ENCODE results near the gene PRADC1.
"Not testable (repeated sequence)": the region's sequence is repeated elsewhere in the genome, so short reads cannot be mapped to it uniquely, and the experiment has no call there.

Gene PRADC1

DNA sequence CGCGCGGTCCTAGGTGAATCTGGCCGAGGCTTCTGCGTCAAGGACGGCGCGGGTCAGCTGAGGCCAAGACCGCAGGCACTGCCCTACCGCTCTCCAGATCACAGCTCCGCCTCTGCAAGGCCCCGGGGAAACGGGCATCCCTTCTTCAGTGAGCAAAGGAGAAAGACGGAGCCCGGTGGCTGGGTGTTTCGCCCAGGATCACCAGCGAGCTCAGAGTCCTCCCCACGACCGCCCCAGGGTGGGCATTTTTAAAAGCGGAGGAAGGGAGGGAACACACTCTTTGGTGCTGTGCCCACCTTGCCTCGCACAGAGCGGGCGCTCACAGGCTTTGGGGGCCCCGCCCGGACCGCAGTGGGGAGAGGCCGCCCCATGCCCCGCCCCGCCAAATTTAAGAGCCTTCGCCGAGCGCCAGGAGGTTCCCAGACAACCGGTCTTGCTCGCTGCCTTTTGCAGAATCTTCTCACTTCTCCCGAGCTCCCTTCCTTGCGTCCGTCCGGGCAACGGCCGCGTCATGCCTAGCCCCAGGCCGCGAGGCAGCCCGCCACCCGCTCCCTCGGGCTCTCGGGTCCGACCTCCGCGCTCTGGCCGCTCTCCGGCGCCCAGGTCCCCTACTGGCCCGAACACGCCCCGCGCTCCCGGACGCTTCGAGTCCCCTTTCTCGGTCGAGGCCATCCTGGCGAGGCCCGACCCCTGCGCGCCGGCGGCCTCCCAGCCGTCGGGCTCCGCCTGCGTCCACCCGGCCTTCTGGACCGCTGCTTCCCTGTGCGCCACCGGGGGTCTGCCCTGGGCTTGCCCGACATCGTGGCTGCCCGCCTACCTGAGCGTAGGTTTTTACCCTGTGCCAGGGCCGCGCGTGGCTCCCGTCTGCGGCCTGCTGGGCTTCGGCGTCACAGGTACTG, 30.6 kb downstream of the PRADC1 start, which contains the start of gene NOTO:
NOTO (plus strand) TSS at position 419 of the 899 bp plus-strand sequence; CDS start at position 512, 93 bp downstream.
- no peak for DNase-seq (ENCODE audit: low read depth)

DNA sequence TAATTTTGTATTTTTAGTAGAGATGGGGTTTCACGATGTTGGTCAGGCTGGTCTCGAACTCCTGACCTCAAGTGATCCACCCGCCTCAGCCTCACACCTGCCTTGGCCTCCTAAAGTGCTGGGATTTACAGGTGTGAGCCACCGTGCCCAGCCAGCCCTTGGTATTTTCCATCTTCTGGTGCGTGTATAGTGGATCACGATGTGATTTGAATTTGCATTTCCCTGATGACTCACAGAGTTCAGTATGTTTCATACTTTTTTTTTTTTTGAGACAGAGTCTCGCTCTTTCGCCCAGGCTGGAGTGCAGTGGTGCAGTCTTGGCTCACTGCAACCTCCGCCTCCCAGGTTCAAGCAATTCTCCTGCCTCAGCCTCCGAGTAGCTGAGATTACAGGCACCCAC, 32.8 kb downstream of the PRADC1 start:
- not testable (repeated sequence) for DNase-seq (ENCODE audit: low read depth)

DNA sequence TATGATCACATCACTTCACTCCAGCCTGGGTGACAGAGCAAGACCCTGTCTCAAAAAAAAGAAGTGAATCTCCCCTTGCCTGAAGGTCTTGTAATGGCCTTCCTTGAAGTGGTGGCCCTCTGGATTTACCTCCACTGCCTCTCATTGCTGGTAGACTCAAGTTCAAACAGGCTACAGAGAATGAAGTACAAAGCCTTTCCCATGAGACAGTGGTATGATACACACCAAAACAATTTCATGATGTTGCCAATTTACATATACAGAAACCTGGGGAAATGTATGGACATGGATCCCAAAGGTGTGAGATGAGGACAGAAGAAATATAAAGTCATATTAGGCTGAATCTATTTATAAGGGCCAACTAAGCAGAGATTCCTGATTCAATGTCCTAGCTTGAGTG, 35.5 kb downstream of the PRADC1 start:
- DNase-seq (ENCODE audit: low read depth), result no peak

DNA sequence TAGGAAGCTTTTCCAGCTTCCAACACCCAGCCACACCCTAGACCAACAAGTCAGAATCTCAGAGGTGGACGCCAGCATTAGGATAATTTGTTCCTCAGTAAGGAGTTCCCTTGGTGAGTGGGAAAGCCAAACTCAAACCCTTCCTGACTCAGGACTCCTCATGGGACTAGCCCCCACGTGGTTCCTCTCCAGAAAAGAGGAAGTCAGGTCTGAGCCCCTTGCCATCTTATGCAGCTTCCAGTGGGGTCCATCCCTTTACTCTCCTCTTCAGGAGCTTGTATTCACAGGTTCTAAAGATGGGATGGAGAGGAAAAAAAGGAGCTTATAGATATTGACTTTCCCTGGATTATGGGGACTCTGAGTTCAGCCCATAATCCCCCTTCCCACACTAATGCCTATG, 45.5 kb downstream of the PRADC1 start:
- DNase-seq (ENCODE audit: low read depth), result no peak

DNA sequence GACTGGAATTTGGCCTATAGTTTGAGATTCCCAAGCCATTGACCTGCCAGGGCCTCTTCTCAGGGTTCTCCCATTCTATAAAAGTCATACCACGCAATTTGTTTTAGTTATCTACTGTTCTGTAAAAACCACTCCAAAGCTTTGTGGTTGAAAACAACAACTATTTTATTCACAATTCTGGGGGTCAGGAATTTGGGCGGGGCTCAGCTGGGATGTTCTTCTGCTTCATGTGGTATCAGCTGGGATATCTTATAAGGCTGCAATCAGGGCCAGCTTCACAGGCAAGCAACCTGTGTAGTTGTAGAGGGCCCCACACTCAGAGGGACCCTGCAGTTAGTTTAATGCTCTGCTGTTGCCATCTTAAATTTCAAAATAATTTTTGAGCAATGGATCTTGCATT, 47.1 kb downstream of the PRADC1 start:
- no peak for DNase-seq (ENCODE audit: low read depth)
